ENCODE data around the gene RPS6KA5.
"Not testable (repeated sequence)": the region's sequence is repeated elsewhere in the genome, so short reads cannot be mapped to it uniquely, and the experiment has no call there.

DNA sequence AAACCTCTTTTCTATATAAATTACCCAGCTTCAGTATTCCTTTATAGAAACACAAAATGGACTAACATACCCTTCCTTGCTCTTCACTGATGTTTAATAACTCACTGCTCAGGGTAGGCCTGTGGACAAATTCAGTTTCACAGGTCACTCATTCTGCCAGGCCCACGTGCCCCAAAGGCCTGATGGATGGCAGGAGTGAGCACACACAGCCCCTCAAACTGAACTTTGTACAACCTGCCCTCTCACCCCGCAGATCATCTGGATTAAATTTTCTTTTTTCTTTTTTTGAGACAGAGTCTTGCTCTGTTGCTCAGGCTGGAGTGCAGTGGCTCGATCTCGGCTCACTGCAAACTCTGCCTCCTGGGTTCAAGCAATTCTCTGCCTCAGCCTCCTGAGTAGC lies 219.8 kb downstream of the RPS6KA5 start:
- TF ChIP-seq POLR2A (IDR thresholded peaks at IDR 0.05); CTCF (IDR thresholded peaks at IDR 0.05 in 8 of 11, conservative IDR thresholded peaks at IDR 0.05 in 3 of 11); POLR2AphosphoS5 (IDR thresholded peaks at IDR 0.05): not testable (repeated sequence)
